Transverse colon (tissue), 4 donors: ENCODE measurements around the gene CTR9. TPM values are rescaled to one million over a fixed set of nuclear protein-coding genes. Genes with fewer than 3 reads are reported as not detected.
A peak's percentile ranks its signal among the peaks of the same experiment; 100 is the strongest.

Source experiments
- DNase-seq: peaks from one replicate; pipeline ENCODE4 v3.0.0-alpha.2; 2019
- H3K27ac ChIP-seq, 4 donors: fragments of 200-600 bp; sonication (generic); 2 replicates each; pipeline ENCODE4 v1.5.1; 2016 to 2018; ENCODE audit warnings: inconsistent platforms in 4 of 4
- H3K27me3 ChIP-seq: fragments of 200-600 bp; sonication (generic); 2 replicates; pipeline ENCODE4 v1.5.1; 2017; ENCODE audit warnings: inconsistent platforms
- H3K36me3 ChIP-seq, 4 donors: fragments of 200-600 bp; sonication (generic); 2 replicates each; pipeline ENCODE4 v1.5.1; 2017 to 2019; ENCODE audit warnings: inconsistent platforms in 4 of 4
- H3K4me1 ChIP-seq, 4 donors: fragments of 200-600 bp; sonication (generic); 2 replicates each; pipeline ENCODE4 v1.5.1; 2017 to 2020; ENCODE audit warnings: inconsistent platforms in 4 of 4
- H3K4me3 ChIP-seq, 4 donors: fragments of 200-600 bp; sonication (generic); 1 replicate in 1 of 4; 2 replicates in 3 of 4; pipeline versions ENCODE4 v1.5.1 to v1.6.1; 2017 to 2019; ENCODE audit warnings: inconsistent platforms in 4 of 4
- H3K9me3 ChIP-seq, 2 donors: fragments of 200-600 bp; sonication (generic); 2 replicates each; pipeline ENCODE4 v1.5.1; 2017 to 2019; ENCODE audit warnings: inconsistent platforms in 2 of 2
- CTCF ChIP-seq, 5 experiments: fragments of 200-600 bp in 3 of 5; fragments of 450-650 bp in 2 of 5; sonication (generic) in 3 of 5; IDR thresholded peaks; 1 replicate in 2 of 5; 2 replicates in 3 of 5; pipeline ENCODE4 v1.5.1; 2016 to 2017; ENCODE audit warnings: antibody characterized with exemption in 5 of 5, inconsistent platforms in 3 of 5, mild to moderate bottlenecking in 2 of 5, moderate library complexity in 1 of 5
- EP300 ChIP-seq: sonication (generic); formaldehyde crosslinking; IDR thresholded peaks from one replicate; pipeline ENCODE4 v1.6.1; 2017; ENCODE audit warnings: antibody characterized with exemption, low read depth
- POLR2A ChIP-seq: fragments of 450-650 bp; IDR thresholded peaks from one replicate; pipeline ENCODE4 v1.6.1; 2016; ENCODE audit warnings: antibody characterized with exemption, mild to moderate bottlenecking, moderate library complexity
- POLR2AphosphoS5 ChIP-seq, 3 donors: sonication (generic); formaldehyde crosslinking; IDR thresholded peaks; one replicate each; pipeline ENCODE4 v1.6.1; 2016; ENCODE audit warnings: antibody characterized with exemption in 3 of 3
- WGBS, 2 donors: methylation state at CpG; one replicate each; pipeline ENCODE4 v1.1.5; 2018; ENCODE audit warnings: low coverage in 1 of 2; 5-methylcytosine and 5-hydroxymethylcytosine counted together
- in situ Hi-C, 4 donors: fragments of 200-750 bp; cut with MboI; loops; one replicate each; pipeline versions ENCODE4 v1.15.0 to v1.15.1; 2017; ENCODE audit warnings: low sequenced_read_pairs in 3 of 4, low pct_ligation_motif_present in 1 of 4, low pct_unique_long_range_greater_than_20kb in 1 of 4
- intact Hi-C: fragments of 100-400 bp; cut with DNase I; formaldehyde crosslinking; loops from one replicate; pipeline ENCODE4 v1.15.1; 2023; ENCODE audit warnings: low total_unique reads
- total RNA-seq, 4 donors: library from RNA; depleted of rRNA; stranded (reverse); fragments of >200 nt; gene quantifications; one replicate each; pipeline ENCODE4 v1.1.0, GENCODE V29; 2016

The CTR9 gene
- total RNA-seq, 4 donors from 2014 or later = 21.3 to 41.2 (median 25.5) TPM

- Histone ChIP-seq H3K4me1 (peaks cover 2 to 19% (median 12%) of the 10 kb centered on the region in 4 donors), H3K9me3 (no peaks in the 10 kb centered on the region), H3K4me3 (peak overlapping the region in 1 of 4 donors; percentile 1), H3K27me3 (no peaks in the 10 kb centered on the region), H3K27ac (peak overlapping the region; percentile 42 to 63 (median 52)), H3K36me3 (no peaks in the 10 kb centered on the region)
- intact Hi-C loops = no loop called here
- peak; percentile 49 for DNase-seq
- TF ChIP-seq POLR2A (no peak), CTCF (IDR thresholded peaks at IDR 0.05) (no peak), EP300 (no peak), POLR2AphosphoS5 (IDR thresholded peaks at IDR 0.05) (peak in 1 of 3 donors; percentile 21)
- in situ Hi-C loops = loop anchor here in 2 of 4 donors (25.0 kb wide), 3 partner anchors 181 to 981 kb away; partner anchors contain the start of genes LYVE1 (in 1 of the 2) and RNF141 (in 1 of the 2)
- 15 to 23% methylated on average over 4 to 13 of the region's 13 CpGs for WGBS, 2 donors
Observed at GRCh38 chr11:10743354-10744000, 7.6 kb upstream of the CTR9 start.

- in situ Hi-C loops = loop anchor here in 2 of 4 donors (25.0 kb wide), 3 partner anchors 182 to 982 kb away; partner anchors contain the start of genes LYVE1 (in 1 of the 2) and RNF141 (in 1 of the 2)
- Histone ChIP-seq H3K4me1 (peaks cover 2 to 19% (median 12%) of the 10 kb centered on the region in 4 donors), H3K27me3 (no peaks in the 10 kb centered on the region), H3K27ac (peak overlapping the region; percentile 42 to 63 (median 52)), H3K9me3 (no peaks in the 10 kb centered on the region), H3K4me3 (no peak overlapping the region), H3K36me3 (no peaks in the 10 kb centered on the region)
- TF ChIP-seq CTCF (IDR thresholded peaks at IDR 0.05) (no peak), EP300 (no peak), POLR2A (no peak), POLR2AphosphoS5 (IDR thresholded peaks at IDR 0.05) (no peak)
- 78 to 84% methylated on average over 3 of the region's 3 CpGs for WGBS, 2 donors
- DNase-seq = no peak
- intact Hi-C loops = no loop called here
Observed at GRCh38 chr11:10744206-10744605, 6.8 kb upstream of the CTR9 start.

GRCh38 chr11:10746871-10747270 is 4.2 kb upstream of the CTR9 start:
- no peaks in the 10 kb centered on the region for H3K36me3 ChIP-seq
- TF ChIP-seq POLR2AphosphoS5 (IDR thresholded peaks at IDR 0.05) = no peak
- TF ChIP-seq EP300 = no peak
- in situ Hi-C loops (loop anchor here in 2 of 4 donors (25.0 kb wide), 3 partner anchors 185 to 985 kb away; partner anchors contain the start of genes LYVE1 (in 1 of the 2) and RNF141 (in 1 of the 2)), intact Hi-C loops (no loop called here)
- peaks cover 3 to 28% (median 17%) of the 10 kb centered on the region in 4 donors for H3K4me1 ChIP-seq
- H3K4me3 ChIP-seq = no peak overlapping the region
- 95 to 100% methylated on average over 2 of the region's 2 CpGs for WGBS, 2 donors
- H3K9me3 ChIP-seq = no peaks in the 10 kb centered on the region
- H3K27me3 ChIP-seq = no peaks in the 10 kb centered on the region
- DNase-seq = no peak
- no peak overlapping the region for H3K27ac ChIP-seq

GRCh38 chr11:10747733-10748132 is 3.3 kb upstream of the CTR9 start:
- peaks cover 7 to 31% (median 23%) of the 10 kb centered on the region in 4 donors for H3K4me1 ChIP-seq
- TF ChIP-seq EP300 (no peak), POLR2A (no peak), POLR2AphosphoS5 (IDR thresholded peaks at IDR 0.05) (no peak), CTCF (IDR thresholded peaks at IDR 0.05) (no peak)
- no peaks in the 10 kb centered on the region for H3K9me3 ChIP-seq
- DNase-seq = no peak
- no peak overlapping the region for H3K4me3 ChIP-seq
- in situ Hi-C loops = loop anchor here in 2 of 4 donors (25.0 kb wide), 3 partner anchors 185 to 985 kb away; partner anchors contain the start of genes LYVE1 (in 1 of the 2) and RNF141 (in 1 of the 2)
- no peaks in the 10 kb centered on the region for H3K27me3 ChIP-seq
- intact Hi-C loops = no loop called here
- H3K36me3 ChIP-seq = no peaks in the 10 kb centered on the region
- no peak overlapping the region for H3K27ac ChIP-seq
